IPS-15b (cell line): ENCODE results near the gene WDR48.
A peak's percentile ranks its signal among the peaks of the same experiment; 100 is the strongest.

Source experiments
- H3K27me3 ChIP-seq: one replicate; pipeline ENCODE4 v1.6.1; 2013; ENCODE audit warnings: low read length; ENCODE audit not compliant: control insufficient read depth, insufficient read depth
- H3K36me3 ChIP-seq: one replicate; pipeline ENCODE4 v1.6.1; 2013; ENCODE audit warnings: low read length; ENCODE audit not compliant: control insufficient read depth, insufficient read depth
- H3K4me1 ChIP-seq: one replicate; pipeline ENCODE4 v1.6.1; 2013; ENCODE audit warnings: mild to moderate bottlenecking, low read length; ENCODE audit not compliant: control insufficient read depth, insufficient read depth
- H3K4me3 ChIP-seq: one replicate; pipeline ENCODE4 v1.5.1; 2013; ENCODE audit warnings: low read depth, low read length
- H3K9ac ChIP-seq: one replicate; pipeline ENCODE4 v1.6.1; 2013; ENCODE audit warnings: low read depth, mild to moderate bottlenecking, low read length
- H3K9me3 ChIP-seq: one replicate; pipeline ENCODE4 v1.6.1; 2013; ENCODE audit warnings: mild to moderate bottlenecking, low read length; ENCODE audit not compliant: control insufficient read depth, insufficient read depth

Gene WDR48

DNA sequence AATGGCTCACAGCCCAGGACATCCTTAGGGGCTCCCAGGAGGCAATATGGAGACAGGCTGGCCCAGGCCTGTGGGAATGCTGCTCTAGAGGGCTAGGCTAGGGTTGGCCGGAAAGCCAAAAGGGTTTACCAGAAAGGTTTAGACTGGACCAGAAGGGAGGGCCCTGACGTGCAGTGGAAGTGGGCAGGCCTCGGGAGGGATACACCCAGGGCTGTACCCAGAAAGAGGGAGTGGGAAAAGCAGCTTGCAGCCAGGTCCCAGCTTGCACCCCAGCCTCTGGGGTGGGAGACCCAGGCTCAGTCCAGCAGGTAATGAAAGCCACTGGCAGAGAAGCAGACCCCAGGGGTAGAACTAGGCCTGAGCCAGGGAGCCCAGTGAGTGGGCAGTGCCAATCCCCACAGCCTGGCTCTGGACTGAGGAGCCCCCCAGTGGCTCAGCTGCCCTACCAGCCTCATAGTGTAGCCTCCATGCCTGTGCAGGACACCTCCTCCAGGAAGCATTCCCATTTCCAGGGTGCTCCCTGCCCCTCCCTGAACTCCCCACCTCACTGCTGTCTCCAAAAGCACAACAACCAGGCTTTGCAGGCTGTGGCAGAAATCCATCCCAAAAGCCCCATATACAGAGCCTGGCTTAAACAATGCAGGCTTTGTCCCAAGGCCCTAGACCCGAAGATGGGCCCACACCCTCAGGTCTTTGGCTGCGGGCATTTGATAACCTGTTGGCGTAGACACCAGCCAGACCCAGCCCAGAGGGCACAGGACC, 52.2 kb downstream of the WDR48 start:
- H3K36me3 ChIP-seq = peaks cover 4% of the 10 kb centered on the region
- peaks cover 3% of the 10 kb centered on the region for H3K4me1 ChIP-seq
- H3K9ac ChIP-seq = no peak overlapping the region
- peaks cover 15% of the 10 kb centered on the region for H3K27me3 ChIP-seq
- no peak overlapping the region for H3K4me3 ChIP-seq
- H3K9me3 ChIP-seq = no peaks in the 10 kb centered on the region

- Histone ChIP-seq H3K36me3 (no peaks in the 10 kb centered on the region), H3K4me1 (peaks cover 3% of the 10 kb centered on the region), H3K4me3 (no peak overlapping the region), H3K27me3 (peaks cover 17% of the 10 kb centered on the region), H3K9me3 (no peaks in the 10 kb centered on the region), H3K9ac (no peak overlapping the region)
These were observed 53.3 kb downstream of the WDR48 start for GRCh38 chr3:39104961-39105686.

DNA sequence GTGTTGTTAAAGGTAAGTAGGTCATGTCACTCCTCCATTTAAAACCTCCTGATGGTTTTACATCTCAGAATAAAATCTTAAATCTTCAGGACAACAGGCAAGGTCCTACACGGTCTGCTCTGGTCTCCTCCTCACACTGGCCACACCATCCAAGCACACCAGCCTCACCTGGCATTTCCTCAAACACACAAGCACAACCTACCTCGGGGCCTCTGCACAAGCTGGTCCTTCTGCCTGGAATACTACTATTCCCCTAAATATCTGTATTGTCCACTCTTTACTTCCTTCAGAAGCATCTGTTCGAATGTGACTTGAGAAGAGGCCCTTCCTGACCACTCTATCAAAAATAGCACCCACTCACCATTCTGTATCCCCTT, 53.9 kb downstream of the WDR48 start:
- Histone ChIP-seq H3K4me1 (peaks cover 3% of the 10 kb centered on the region), H3K27me3 (peaks cover 17% of the 10 kb centered on the region), H3K9ac (no peak overlapping the region), H3K36me3 (no peaks in the 10 kb centered on the region), H3K4me3 (no peak overlapping the region), H3K9me3 (no peaks in the 10 kb centered on the region)

GRCh38 chr3:39106281-39106811, 54.5 kb downstream of the WDR48 start:
- Histone ChIP-seq H3K4me3 (peak overlapping the region; percentile 91), H3K27me3 (peaks cover 17% of the 10 kb centered on the region), H3K4me1 (peaks cover 3% of the 10 kb centered on the region), H3K9ac (peak overlapping the region; percentile 65), H3K9me3 (no peaks in the 10 kb centered on the region), H3K36me3 (no peaks in the 10 kb centered on the region)

DNA sequence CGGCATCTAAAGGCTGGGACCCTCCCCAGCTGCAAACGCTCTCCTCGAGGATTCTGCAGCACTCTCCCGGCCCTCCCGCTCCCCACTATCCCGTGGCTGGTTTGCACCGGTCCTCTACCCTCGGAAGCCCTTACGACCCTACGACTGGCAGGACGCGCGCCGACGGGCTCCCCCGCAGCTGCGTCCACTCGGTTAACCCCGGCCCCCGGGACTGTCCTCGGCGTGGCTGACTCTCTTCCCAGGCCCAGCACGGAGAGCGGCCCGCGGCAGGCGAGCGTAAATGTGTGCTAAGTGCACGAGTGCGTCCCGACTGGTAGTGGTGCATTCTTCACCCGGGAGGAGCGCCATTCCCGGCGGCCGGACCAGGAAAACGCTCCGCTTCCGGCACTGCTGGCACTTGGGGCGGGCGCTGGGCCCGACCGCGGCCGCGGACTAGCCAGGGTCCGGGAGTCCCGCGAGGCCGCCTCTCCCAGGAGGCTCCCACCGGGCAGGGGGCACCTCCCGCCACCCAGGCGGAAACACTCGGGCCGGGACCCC, 55.1 kb downstream of the WDR48 start:
- Histone ChIP-seq H3K27me3 (peaks cover 17% of the 10 kb centered on the region), H3K9me3 (no peaks in the 10 kb centered on the region), H3K9ac (peak overlapping the region; percentile 65), H3K36me3 (no peaks in the 10 kb centered on the region), H3K4me3 (peak overlapping the region; percentile 91), H3K4me1 (peaks cover 3% of the 10 kb centered on the region)

GRCh38 chr3:39107388-39108199, 55.8 kb downstream of the WDR48 start, which contains the start of the genes GORASP1 and TTC21A:
Gene GORASP1 (minus strand): TSS chr3:39107627. CDS start chr3:39107541, 86 bp downstream.
Gene TTC21A (plus strand): TSS chr3:39107680. CDS start chr3:39107838, 158 bp downstream.
- Histone ChIP-seq H3K4me3 (peak within 1 kb of the TSS; percentile 91), H3K4me1 (peaks cover 3% of the 10 kb centered on the region), H3K27me3 (peaks cover 17% of the 10 kb centered on the region), H3K36me3 (no peaks in the 10 kb centered on the region), H3K9ac (peak within 1 kb of the TSS; percentile 65), H3K9me3 (no peaks in the 10 kb centered on the region)

DNA sequence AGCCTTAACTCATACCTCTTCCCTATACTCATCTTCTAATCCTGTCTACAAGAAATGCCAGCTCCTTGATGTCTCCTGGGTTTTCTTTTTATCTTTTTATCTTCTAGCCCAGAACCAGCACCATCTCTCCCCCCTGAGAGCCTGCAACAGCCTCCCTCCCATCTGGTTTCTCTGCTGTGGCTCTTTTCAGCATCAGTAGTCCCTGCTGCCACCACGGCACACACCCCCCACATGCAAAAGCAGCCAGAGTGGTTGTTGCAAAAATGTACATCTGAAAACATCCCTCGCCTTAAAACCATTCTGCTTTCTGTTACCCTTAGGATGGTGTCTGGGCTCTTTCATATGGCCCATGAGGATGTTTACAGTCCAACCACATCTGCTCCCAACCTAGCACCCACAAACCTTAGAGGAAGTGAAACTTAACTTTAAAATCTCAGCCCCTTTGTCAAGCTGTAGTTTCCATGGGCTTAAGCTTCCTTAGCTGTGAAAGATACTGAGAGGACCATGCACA, 56.4 kb downstream of the WDR48 start:
- H3K9me3 ChIP-seq = no peaks in the 10 kb centered on the region
- no peaks in the 10 kb centered on the region for H3K36me3 ChIP-seq
- peak overlapping the region; percentile 91 for H3K4me3 ChIP-seq
- H3K4me1 ChIP-seq = peaks cover 3% of the 10 kb centered on the region
- H3K27me3 ChIP-seq = peaks cover 17% of the 10 kb centered on the region
- peak overlapping the region; percentile 24 for H3K9ac ChIP-seq

DNA sequence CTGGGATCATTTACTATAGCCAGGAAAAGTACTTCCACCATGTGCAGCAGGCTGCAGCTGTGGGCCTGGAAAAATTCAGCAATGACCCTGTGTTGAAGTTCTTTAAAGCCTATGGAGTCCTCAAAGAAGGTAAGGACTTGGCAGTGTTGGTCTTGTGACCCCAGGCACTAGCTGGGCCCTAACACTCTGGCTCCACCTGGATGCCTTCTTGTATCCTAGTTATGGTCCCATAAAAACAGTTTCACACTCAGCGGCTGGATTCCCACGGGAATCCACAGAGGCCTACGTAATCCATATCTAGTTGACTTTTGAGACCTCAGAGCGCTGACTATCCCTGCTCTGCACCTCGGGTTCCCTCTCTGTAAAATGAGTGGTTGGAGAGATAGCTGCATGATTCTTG, 57.3 kb downstream of the WDR48 start:
- H3K9me3 ChIP-seq = no peaks in the 10 kb centered on the region
- peaks cover 3% of the 10 kb centered on the region for H3K4me1 ChIP-seq
- H3K9ac ChIP-seq = no peak overlapping the region
- H3K36me3 ChIP-seq = no peaks in the 10 kb centered on the region
- no peak overlapping the region for H3K4me3 ChIP-seq
- H3K27me3 ChIP-seq = peaks cover 17% of the 10 kb centered on the region

- peaks cover 3% of the 10 kb centered on the region for H3K4me1 ChIP-seq
These were observed 58.3 kb downstream of the WDR48 start for GRCh38 chr3:39110041-39110639.

DNA sequence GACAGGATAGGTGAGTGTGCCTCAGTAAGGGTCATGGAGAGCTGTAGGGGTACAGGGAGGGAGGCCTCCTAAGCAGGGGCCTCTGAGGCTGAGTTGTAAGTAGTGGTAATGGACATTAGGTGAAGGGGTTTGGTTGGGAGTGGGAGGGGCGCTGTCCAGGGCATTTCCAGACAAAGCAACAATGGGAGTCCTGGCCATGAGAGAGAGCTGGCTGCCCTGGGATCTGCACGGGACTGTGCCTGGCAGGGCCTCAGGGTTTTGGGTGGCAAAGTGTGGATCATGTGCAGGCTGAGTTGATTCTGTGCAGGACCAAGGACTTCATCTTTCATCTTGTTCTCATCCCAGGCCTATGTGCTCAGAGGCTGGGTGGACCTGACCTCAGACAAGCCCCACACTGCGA, 60.3 kb downstream of the WDR48 start:
- Histone ChIP-seq H3K36me3 (no peaks in the 10 kb centered on the region), H3K4me1 (peaks cover 3% of the 10 kb centered on the region), H3K27me3 (peaks cover 8% of the 10 kb centered on the region), H3K9me3 (no peaks in the 10 kb centered on the region), H3K4me3 (no peak overlapping the region), H3K9ac (no peak overlapping the region)

More at GRCh38 chr3:39110041-39110639, 58.3 kb downstream of the WDR48 start:
- peaks cover 17% of the 10 kb centered on the region for H3K27me3 ChIP-seq
- H3K9me3 ChIP-seq = no peaks in the 10 kb centered on the region
- H3K9ac ChIP-seq = no peak overlapping the region
- H3K36me3 ChIP-seq = no peaks in the 10 kb centered on the region
- H3K4me3 ChIP-seq = no peak overlapping the region
